AG09319 (cell line): ENCODE results near the gene FUT3.

Experiments used
- DNase-seq: peaks from one replicate; pipeline ENCODE4 v3.0.0-alpha.2; 2010; ENCODE audit warnings: low read depth; ENCODE audit errors: extremely low read depth
- TF ChIP-seq, protein P1 (sequence below): IDR thresholded peaks from 2 replicates; pipeline ENCODE4 v1.5.1; 2011; ENCODE audit warnings: low read depth, mild to moderate bottlenecking, inconsistent platforms, low read length, moderate library complexity

Gene FUT3

DNA sequence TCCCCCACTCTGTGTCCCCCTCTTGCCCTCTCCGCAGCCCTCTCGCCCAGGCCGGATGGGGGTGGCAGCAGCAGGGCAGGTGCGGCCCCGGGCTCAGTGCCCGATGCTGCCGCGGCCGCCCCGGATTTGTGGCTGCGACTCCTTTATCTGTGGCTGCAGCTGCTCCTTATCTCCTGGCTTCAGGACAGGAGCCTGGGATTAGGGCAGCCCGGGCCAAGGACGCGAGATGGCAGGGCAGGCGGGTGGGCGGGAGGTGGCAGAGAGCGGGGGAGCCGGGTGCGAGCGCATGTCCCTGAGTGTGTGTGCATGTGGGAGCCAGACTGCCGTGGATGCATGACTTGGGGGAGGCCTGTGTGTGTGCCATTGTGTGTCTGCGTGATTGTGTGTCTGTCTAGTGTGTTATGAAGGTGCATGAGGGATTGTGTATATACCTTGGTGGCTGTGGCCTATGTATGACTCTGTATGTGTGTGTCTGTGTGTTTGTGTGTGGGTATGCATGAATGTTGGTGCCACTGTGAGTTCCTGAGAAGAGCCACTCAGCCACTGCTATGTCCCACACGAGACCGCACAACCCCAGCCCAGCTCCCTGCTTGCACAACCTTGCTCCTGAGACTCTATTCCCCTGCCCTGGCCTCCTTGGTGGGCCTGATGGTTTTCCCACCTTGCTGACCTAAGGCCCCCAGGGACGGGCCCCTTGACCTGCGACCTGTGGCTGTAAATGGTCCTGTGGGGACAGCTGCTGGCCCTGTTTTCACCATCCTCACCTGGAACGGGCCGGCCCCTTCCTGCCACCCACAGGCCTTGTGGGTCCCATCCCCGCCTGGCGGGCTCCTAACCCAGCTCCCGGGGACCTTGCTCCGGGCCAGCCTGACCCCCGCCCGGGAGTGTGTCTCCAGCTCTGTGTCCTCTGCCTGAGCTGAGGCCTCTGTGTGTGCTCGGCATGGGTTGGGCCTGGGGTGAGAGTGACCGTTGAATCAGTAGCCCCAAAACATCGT, 51.7 kb downstream of the FUT3 start:
- TF ChIP-seq, protein P1, sequence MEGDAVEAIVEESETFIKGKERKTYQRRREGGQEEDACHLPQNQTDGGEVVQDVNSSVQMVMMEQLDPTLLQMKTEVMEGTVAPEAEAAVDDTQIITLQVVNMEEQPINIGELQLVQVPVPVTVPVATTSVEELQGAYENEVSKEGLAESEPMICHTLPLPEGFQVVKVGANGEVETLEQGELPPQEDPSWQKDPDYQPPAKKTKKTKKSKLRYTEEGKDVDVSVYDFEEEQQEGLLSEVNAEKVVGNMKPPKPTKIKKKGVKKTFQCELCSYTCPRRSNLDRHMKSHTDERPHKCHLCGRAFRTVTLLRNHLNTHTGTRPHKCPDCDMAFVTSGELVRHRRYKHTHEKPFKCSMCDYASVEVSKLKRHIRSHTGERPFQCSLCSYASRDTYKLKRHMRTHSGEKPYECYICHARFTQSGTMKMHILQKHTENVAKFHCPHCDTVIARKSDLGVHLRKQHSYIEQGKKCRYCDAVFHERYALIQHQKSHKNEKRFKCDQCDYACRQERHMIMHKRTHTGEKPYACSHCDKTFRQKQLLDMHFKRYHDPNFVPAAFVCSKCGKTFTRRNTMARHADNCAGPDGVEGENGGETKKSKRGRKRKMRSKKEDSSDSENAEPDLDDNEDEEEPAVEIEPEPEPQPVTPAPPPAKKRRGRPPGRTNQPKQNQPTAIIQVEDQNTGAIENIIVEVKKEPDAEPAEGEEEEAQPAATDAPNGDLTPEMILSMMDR = no peak
- DNase-seq = no peak

DNA sequence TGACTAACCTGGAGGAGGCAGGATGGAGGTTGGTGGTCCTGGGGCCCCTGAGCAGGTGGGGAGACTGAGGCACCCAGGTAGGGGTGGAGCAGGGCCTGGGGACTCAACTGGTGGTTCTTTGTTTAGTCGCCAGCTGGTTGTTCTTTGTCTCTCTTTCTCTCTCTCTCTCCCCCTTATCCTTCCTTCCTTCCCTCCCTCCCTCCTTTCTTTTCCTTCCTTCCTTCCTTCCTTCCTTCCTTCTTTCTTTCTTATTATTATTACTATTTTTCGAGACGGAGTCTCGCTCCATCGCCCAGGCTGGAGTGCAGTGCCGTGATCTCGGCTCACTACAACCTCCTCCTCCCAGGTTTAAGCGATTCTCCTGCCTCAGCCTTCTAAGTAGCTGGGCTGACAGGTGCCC, 53.0 kb downstream of the FUT3 start:
- no peak for DNase-seq
- TF ChIP-seq, protein P1 = no peak

DNA sequence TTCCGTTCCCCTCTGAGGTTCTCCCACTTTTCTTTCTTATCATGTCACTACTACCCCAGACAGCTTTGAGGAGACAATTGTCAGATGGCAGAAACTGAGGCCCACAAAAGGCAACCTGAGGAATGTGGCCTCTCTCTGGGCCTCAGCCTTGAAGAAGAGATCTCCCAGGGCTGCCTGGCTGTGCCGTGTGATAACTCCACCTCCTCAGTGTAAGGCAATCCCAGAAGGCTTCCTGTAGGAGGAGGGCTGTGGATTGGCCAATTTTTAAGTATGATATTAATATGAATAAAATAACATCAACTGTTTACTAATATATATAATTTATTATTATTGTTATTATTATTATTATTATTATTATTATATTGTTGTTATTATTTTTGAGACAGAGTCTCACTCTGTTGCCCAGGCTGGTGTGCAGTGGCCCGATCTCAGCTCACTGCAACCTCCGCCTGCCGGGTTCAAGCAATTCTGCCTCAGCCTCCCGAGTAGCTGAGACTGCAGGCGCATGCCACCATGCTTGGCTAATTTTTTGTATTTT, 55.8 kb downstream of the FUT3 start:
- TF ChIP-seq, protein P1 = no peak
- no peak for DNase-seq

DNA sequence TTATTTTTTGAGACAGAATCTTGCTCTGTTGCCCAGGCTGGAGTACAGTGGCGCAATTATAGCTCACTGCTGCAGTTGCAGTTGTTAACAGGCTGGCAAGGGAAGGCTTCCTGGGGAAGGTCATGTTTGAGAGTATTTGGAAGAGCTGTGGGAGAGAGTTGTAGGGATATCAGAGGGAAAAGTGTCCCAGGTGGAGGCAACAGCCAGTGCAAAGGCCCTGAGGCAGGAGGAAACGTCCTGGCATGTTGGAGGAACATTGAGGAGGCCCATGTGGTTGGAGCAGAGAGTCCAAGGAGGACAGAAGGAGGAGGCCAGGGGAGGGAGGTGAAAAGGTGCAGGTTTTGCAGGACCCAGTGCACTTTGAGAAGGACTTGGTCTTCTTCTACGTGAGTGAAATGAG, 58.1 kb downstream of the FUT3 start:
- TF ChIP-seq, protein P1 = no peak
- DNase-seq = no peak
